MG63 (cell line): Measurements from ENCODE around the gene SEC24C. TPM values are rescaled to one million over a fixed set of nuclear protein-coding genes. Genes with fewer than 3 reads are reported as not detected.
A peak's percentile ranks its signal among the peaks of the same experiment; 100 is the strongest.
"Not testable (repeated sequence)": the region's sequence is repeated elsewhere in the genome, so short reads cannot be mapped to it uniquely, and the experiment has no call there.

Experiments used
- DNase-seq: peaks from one replicate; pipeline ENCODE4 v3.0.0-alpha.2; 2020
- H3K27me3 ChIP-seq: fragments of 250-450 bp; sonication (Bioruptor Pico); 2 replicates; pipeline ENCODE4 v1.5.1; 2020; ENCODE audit warnings: mild to moderate bottlenecking, moderate library complexity
- H3K36me3 ChIP-seq: fragments of 250-450 bp; sonication (Bioruptor Pico); 2 replicates; pipeline ENCODE4 v1.5.1; 2020; ENCODE audit warnings: mild to moderate bottlenecking, moderate library complexity
- H3K4me3 ChIP-seq: fragments of 250-450 bp; sonication (Bioruptor Pico); 2 replicates; pipeline ENCODE4 v1.5.1; 2020; ENCODE audit warnings: mild to moderate bottlenecking, moderate library complexity
- H3K9me3 ChIP-seq: fragments of 250-450 bp; sonication (Bioruptor Pico); 2 replicates; pipeline ENCODE4 v1.5.1; 2020; ENCODE audit warnings: mild to moderate bottlenecking, moderate library complexity
- total RNA-seq: library from RNA; depleted of rRNA; stranded (reverse); fragments of >200 nt; shearing (Covaris generic); gene quantifications from 2 replicates; pipeline ENCODE4 v1.2.3, GENCODE V29; 2014; ENCODE audit warnings: low replicate concordance

The SEC24C gene
- total RNA-seq, 1 experiment from 2014 or later: 74.6 TPM

- H3K27me3 ChIP-seq: no peaks in the 10 kb centered on the region
- peak within 1 kb of the TSS; percentile 81 for H3K4me3 ChIP-seq
- DNase-seq: peak; percentile 93
- no peaks in the 10 kb centered on the region for H3K9me3 ChIP-seq
- H3K36me3 ChIP-seq: peaks cover 38% of the 10 kb centered on the region
Observed at GRCh38 chr10:73781879-73782748, 37.9 kb downstream of the SEC24C start, which contains the start of gene CHCHD1. CHCHD1 (plus strand) TSS chr10:73782048; CDS start chr10:73782076, 28 bp downstream.

DNA sequence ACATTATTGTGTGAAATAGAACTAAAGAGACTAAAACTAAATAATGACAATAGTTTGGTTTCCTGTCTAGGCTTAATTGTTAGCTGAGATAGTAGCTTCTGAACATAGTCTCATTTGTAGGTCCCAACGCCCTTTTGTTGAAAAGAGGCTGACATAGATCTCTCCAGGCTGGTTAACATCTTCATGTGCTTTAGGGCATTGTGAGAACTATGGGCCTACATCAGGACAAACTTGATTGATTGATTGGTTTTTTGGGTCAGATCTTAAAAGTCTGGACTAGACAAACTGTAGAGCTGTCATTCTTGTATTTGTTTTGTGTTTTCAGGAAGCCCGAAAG lies 38.5 kb downstream of the SEC24C start:
- H3K36me3 ChIP-seq: peaks cover 35% of the 10 kb centered on the region
- DNase-seq: no peak
- peak overlapping the region; percentile 81 for H3K4me3 ChIP-seq
- H3K9me3 ChIP-seq: no peaks in the 10 kb centered on the region
- H3K27me3 ChIP-seq: no peaks in the 10 kb centered on the region

DNA sequence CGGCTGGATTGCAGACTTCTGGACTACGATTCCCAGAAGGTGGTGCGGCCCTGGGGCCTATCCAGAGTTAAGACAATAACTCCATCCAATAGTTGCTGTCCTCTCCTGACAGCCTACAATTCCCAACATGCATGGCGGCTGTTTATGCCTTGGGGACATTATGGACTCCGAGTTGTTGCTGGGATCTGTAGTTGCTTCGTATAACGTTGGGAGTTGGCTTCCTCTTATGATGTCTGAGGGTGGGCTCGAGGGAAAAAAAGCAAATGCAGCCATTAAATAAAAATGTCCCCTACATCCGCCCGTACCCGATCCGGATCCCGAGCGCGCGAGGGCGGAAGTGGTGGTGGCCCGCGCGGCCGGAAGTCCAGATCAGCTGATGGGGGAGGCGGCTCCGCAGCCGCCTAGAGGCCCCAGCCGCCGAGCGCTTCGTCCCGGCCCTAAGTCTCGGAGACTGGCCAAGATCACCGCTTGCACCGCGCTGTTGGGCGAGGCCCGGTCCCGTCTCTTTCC lies 41.1 kb downstream of the SEC24C start, which contains the start of gene ZSWIM8:
TSS of gene ZSWIM8 (plus strand) at position 396 of the 510 bp plus-strand sequence. CDS start 273 bp downstream, outside the sequence.
- no peaks in the 10 kb centered on the region for H3K9me3 ChIP-seq
- no peaks in the 10 kb centered on the region for H3K27me3 ChIP-seq
- peak within 1 kb of the TSS; percentile 71 for H3K4me3 ChIP-seq
- peaks cover 29% of the 10 kb centered on the region for H3K36me3 ChIP-seq
- peak; percentile 90 for DNase-seq

DNA sequence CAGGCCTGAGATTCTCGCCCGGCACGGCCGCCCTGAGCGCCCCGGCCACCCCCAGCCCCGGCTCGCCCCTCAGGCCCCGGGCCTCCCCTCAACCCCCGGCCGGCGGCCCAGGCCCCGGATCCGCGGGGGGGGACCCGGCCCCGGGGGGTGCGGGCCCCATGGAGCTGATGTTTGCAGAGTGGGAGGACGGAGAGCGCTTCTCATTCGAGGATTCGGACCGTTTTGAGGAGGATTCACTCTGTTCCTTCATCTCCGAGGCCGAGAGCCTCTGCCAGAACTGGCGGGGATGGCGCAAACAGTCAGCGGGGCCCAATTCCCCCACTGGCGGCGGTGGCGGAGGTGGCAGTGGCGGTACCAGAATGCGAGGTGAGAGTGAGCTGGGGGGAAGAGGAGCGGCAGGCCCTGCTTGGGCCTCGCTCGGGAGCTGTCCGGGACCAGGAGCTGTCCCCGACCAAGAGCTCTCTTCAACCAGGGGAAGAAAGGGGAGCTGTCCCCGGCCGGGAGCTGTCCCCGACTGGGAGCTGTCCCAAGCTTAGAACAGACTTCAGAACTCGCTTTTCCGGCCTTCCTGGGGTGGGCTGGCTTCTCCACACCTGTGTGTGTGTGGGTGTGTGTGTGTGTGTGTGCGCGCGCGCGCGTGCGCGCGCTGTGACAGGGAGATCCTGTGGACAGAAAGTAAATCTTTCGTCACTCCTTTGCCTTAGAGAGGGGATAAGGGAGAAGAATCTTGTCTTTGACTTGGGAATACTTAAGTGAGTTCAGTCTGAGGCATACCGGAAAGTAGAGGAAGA lies 41.7 kb downstream of the SEC24C start:
- DNase-seq: peak; percentile 36
- peak overlapping the region; percentile 71 for H3K4me3 ChIP-seq

DNA sequence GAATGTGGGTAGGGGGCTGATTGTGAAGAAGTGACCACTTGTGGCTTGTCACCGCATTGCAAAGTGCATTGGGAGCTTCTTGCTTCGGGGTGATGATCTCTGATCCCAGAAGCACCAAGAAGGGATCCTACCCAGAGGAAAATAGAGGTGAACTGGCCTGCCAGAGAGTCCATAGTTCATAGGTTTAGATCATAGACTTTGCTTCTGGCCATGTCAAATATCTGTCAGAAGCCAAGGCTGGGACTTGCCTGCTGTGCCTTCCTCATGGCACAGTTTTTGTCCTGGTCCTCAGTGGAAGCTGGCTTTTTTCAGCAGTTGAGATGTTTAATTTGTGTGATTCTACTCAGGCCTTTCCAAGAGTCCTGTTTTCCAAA lies 42.3 kb downstream of the SEC24C start:
- H3K9me3 ChIP-seq: no peaks in the 10 kb centered on the region
- H3K27me3 ChIP-seq: no peaks in the 10 kb centered on the region
- peak overlapping the region; percentile 71 for H3K4me3 ChIP-seq
- DNase-seq: no peak
- H3K36me3 ChIP-seq: peaks cover 32% of the 10 kb centered on the region

More for the DNA sequence above, 41.7 kb downstream of the SEC24C start:
- Histone ChIP-seq H3K27me3 (no peaks in the 10 kb centered on the region), H3K36me3 (peaks cover 28% of the 10 kb centered on the region), H3K9me3 (no peaks in the 10 kb centered on the region)

- DNase-seq, H3K9me3 ChIP-seq, H3K27me3 ChIP-seq: not testable (repeated sequence)
- H3K4me3 ChIP-seq: peak overlapping the region; percentile 71
- peaks cover 39% of the 10 kb centered on the region for H3K36me3 ChIP-seq
Observed at GRCh38 chr10:73787031-73787800, 43.0 kb downstream of the SEC24C start.

DNA sequence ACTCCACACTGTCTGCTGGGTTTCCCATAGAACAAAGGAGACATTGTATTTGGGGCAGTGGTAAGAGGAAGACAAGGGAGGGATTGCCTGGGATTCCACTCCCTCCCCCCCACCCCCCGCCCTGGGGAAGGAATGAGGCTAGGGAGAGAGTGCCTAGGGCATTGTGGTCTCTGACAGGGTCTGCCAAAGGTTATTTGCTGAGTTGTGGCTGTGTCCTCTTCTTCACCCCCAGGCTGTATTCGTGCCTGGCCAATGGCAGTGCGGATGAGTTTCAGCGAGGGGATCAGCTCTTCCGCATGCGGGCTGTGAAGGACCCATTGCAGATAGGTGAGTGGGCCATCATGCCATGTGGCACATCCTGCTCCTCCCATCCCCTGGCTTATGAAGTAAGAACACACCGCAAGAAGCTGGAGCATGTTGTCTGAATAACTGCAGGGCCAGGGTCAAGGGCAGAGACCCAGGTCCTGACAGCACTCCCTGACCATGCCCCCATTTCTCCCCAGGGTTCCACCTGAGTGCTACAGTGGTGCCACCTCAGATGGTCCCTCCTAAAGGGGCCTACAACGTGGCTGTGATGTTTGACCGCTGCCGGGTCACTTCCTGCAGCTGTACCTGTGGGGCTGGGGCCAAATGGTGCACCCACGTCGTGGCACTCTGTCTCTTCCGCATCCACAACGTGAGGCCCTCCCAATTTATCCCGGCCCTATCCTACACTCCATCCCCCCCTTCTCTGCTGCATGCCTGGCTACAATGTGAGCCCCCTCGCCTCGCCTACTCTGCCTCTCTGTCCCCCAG lies 44.9 kb downstream of the SEC24C start:
- no peaks in the 10 kb centered on the region for H3K9me3 ChIP-seq
- peaks cover 44% of the 10 kb centered on the region for H3K36me3 ChIP-seq
- no peak overlapping the region for H3K4me3 ChIP-seq
- H3K27me3 ChIP-seq: no peaks in the 10 kb centered on the region
- no peak for DNase-seq

GRCh38 chr10:73789659-73790055 lies 45.5 kb downstream of the SEC24C start:
- Histone ChIP-seq H3K9me3 (no peaks in the 10 kb centered on the region), H3K36me3 (peaks cover 47% of the 10 kb centered on the region), H3K4me3 (no peak overlapping the region), H3K27me3 (no peaks in the 10 kb centered on the region)
- no peak for DNase-seq

DNA sequence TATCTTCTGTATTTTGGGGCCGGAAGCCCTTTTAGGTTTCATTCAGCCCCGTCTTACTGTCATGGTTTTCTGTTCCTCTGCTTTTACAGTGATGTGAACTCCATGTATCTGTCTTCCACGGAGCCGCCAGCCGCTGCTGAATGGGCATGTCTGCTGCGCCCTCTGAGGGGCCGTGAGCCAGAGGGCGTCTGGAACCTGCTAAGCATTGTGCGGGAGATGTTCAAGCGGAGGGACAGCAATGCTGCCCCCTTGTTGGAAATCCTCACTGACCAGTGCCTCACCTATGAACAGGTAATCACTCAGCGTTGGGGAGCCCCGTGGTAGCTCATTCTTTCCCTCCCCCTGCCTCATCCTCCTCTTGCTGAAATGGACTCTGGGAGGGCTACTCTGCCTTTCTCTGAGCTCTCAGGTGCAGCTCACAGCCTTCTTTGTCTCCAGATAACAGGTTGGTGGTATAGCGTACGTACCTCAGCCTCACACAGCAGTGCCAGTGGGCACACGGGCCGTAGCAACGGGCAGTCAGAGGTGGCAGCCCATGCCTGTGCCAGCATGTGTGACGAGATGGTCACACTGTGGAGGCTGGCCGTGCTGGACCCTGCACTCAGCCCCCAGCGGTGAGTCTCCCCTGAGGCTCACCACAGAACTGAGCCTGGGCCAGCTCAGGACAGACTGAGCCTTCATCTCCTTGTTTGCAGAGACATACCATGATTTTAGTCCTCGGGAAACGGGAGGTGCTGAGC lies 46.9 kb downstream of the SEC24C start:
- peaks cover 45% of the 10 kb centered on the region for H3K36me3 ChIP-seq
- DNase-seq: no peak
- no peak overlapping the region for H3K4me3 ChIP-seq
- no peaks in the 10 kb centered on the region for H3K9me3 ChIP-seq
- H3K27me3 ChIP-seq: no peaks in the 10 kb centered on the region

GRCh38 chr10:73791871-73792400 lies 47.8 kb downstream of the SEC24C start:
- Histone ChIP-seq H3K27me3 (no peaks in the 10 kb centered on the region), H3K4me3 (no peak overlapping the region), H3K9me3 (no peaks in the 10 kb centered on the region), H3K36me3 (peaks cover 53% of the 10 kb centered on the region)
- DNase-seq: no peak

DNA sequence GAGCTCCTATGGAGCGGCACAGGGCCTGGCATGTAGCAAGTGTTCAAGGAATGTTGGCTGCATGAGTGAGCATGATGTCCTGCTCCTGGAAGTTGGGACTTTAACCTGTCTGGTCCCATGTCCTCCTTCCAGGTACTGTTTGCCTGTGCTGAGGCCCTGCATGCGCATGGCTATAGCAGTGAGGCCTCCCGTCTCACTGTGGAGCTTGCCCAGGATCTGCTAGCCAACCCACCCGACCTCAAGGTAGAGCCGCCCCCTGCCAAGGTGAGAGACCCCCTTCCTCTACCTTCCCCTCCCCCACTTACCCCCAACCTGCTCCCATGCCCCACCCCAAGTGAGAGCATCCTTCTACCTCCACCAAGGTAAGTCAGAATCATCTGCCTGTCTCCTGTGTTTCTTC lies 49.3 kb downstream of the SEC24C start:
- no peak overlapping the region for H3K4me3 ChIP-seq
- DNase-seq: no peak

GRCh38 chr10:73795491-73795890 lies 51.3 kb downstream of the SEC24C start:
- not testable (repeated sequence) for H3K9me3 ChIP-seq, H3K4me3 ChIP-seq, H3K27me3 ChIP-seq, DNase-seq
- peaks cover 55% of the 10 kb centered on the region for H3K36me3 ChIP-seq

More for the DNA sequence above, 49.3 kb downstream of the SEC24C start:
- no peaks in the 10 kb centered on the region for H3K27me3 ChIP-seq
- peaks cover 62% of the 10 kb centered on the region for H3K36me3 ChIP-seq
- H3K9me3 ChIP-seq: no peaks in the 10 kb centered on the region

DNA sequence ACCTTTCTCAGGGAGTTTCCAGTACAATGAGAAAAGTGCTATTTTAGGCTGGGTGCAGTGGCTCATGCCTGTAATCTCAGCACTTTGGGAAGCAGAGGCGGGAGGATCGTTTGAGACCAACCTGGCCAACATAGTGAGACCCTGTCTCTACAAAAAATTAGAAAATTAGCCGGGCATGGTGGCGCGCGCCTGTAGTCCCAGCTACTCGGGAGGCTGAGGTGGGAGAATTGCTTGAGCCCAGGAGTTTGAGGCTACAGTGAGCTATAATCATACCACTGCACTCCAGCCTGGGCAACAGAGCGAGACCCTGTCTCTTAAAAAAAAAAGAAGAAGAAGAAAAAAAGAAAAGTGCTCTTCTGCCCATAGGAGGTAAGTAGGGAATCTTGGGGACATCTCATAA lies 51.9 kb downstream of the SEC24C start:
- peaks cover 53% of the 10 kb centered on the region for H3K36me3 ChIP-seq
- not testable (repeated sequence) for H3K9me3 ChIP-seq, H3K4me3 ChIP-seq, DNase-seq, H3K27me3 ChIP-seq

DNA sequence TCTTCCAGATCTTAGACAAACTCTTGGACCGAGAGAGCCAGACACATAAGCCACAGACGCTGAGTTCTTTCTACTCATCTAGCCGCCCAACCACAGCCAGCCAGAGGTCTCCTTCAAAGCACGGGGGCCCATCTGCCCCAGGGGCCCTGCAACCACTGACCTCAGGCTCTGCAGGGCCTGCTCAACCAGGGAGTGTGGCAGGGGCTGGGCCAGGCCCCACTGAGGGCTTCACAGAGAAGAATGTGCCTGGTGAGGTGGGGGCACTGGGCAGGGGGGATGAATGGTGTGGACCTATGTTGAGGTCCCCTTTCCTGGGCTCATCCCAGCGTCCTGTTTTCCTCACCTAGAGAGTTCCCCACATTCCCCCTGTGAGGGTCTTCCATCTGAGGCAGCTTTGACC lies 52.6 kb downstream of the SEC24C start:
- Histone ChIP-seq H3K36me3 (peaks cover 50% of the 10 kb centered on the region), H3K27me3 (no peaks in the 10 kb centered on the region), H3K4me3 (no peak overlapping the region), H3K9me3 (no peaks in the 10 kb centered on the region)
- no peak for DNase-seq
